IPS DF 19.7 (cell line): ENCODE results near the gene RRP1B.
"Not testable (repeated sequence)": the region's sequence is repeated elsewhere in the genome, so short reads cannot be mapped to it uniquely, and the experiment has no call there.

Source experiments
- DNase-seq: peaks from one replicate; pipeline ENCODE4 v3.0.0-alpha.2; 2013; ENCODE audit warnings: low read depth, low spot score

RRP1B gene

DNA sequence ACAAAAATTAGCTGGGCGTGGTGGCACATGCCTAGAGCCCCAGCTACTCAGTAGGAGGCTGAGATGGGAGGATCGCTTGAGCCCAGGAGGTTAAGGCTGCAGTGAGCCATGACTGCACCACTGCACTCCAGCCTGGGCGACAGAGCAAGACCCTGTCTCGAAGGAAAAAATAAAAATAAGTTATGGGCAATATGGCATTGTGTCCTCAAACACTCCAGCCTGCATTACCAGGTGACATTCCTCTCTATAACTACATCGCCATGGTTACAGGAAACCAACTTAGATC lies 40.1 kb downstream of the RRP1B start:
- DNase-seq, result not testable (repeated sequence)

DNA sequence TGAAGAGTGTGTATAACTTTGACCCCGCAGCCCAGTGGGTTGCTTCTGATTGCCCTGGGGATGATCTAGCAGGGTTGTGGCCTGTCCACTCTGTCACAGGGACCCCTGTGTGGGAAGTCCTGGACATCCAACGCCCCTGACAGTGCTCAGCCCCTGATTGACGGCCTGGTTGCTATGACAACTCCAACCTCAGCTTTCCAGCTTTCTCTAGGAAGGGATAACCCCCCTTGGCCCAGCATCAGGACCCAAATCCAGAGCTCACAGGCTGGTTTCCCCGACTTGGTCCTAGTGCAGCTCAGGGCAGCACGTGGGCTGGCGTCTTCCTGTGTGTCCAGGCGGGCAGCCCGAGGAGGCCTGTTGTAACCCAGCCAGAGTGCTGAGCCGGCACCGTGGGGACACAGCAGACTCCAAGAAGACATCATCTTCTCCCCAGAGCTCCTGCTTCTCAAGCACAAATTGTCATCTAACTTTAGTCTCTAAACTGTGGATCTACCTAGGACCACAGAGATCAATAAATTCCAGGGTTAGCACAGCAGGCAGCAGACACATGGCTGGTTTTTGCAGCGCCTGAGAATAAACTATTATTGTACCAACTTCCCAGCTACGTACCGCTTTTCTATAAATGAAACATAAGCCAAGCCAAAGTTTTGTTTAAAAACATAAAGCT lies 40.7 kb downstream of the RRP1B start:
- no peak for DNase-seq

DNA sequence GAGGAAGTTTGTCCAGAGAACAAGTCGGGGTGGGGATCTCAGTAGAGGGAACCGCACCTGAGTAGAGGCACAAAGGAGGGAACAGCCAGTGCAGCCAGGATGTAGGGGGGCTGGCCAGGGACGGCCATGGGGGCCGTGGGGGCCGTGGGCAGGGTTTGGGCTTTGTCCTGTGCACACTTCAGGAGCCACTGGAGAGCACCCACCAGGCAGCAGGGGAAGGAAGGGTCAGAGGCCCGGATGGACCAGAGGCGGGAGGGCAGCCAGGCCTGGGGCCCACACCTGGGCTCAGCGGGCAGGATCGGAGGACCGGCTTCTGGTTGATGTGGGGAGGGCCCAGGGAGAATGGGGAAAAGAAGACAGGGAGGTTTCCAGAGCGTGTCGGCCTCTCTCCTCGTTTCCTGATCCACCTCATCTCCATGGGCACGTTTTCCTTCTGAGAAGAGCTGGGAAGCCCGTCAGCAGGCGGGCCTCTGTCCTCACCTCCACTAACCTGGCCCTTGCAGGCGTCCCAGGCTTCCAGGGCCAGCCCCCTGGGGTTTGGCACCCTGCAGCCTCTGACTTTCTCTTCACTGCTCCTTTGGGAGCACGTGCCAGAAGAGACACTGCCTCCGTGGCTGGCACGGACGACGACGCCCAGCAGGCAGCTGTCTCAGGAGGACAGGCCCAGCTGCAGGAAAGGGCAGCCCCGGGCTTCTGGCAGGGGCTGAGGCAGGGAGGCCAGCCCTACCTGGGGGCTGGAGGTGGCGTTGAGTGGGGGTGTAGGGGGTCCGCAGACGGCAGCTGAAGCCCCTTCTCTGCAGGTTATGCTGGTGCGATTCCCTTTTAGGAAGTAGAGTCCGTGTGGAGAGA lies 42.8 kb downstream of the RRP1B start:
- no peak for DNase-seq

DNA sequence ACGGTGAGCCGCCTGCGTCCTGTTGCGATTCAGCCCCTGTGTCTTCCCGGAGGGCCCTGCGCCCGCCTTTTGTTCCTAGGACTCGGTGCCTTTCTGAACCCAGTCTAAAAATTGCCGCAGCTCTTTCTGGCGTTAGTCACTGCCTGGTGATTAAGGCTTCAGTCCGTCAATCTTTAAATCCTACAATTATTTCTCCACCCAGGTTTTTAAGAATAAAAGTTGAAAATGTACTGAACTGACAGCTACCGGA lies 43.4 kb downstream of the RRP1B start:
- DNase-seq, result no peak

DNA sequence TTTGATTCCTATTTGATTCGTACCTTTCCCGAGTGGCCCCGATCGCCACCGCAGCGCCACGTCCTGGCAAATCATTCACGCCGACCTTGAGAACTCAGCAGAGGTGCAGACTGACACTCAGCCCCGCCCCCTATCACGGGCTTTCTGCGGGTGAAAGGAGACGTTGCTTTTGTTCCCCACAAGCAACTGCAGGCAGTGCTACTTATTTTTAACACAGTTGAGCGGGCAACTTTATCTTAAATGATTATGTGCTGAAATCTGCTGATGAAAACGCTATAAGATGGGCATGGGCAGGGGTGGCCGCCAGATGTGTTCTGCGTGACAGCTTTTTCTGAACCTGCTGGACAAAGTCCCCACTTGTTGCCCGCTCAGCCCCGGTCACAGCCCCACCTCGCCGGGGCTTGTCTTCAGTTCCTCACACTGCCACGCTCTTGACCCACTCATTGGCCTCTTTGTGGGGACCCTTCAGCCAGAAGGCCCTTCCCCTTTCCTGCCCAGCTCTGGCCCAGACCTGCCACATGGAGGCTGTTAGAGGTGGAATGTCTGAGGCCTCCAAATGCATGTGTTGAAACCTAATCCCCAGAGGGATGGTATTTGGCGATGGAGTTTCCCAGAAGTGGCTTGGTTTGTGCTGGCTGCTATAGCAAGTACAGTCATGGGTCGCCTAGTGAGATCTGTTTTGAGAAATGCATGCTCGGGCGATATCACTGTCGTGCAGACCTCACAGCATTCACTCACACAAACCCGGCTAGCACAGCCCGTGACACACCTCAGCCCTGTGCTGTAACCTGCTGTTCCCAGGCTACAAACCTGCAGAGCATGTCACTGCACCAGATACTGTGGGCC lies 43.9 kb downstream of the RRP1B start:
- no peak for DNase-seq

DNA sequence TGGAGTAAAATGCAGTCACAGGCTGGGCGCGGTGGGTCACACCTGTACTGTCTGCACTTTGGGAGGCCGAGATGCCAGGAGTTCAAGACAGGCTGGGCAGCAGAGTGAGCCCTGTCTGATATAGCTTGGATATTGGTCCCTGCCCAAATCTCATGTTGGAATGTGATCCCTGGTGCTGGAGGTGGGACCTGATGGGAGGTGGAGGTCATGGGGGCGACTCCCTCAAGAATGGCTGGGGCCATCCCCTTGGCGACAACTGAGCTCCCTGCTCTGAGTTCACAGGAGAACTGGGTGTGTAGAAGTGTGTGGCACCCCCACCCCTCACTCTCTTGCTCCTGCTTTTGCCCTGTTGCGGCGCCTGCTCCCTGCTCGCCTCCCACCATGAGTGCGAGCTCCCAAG lies 48.1 kb downstream of the RRP1B start:
- no peak for DNase-seq

DNA sequence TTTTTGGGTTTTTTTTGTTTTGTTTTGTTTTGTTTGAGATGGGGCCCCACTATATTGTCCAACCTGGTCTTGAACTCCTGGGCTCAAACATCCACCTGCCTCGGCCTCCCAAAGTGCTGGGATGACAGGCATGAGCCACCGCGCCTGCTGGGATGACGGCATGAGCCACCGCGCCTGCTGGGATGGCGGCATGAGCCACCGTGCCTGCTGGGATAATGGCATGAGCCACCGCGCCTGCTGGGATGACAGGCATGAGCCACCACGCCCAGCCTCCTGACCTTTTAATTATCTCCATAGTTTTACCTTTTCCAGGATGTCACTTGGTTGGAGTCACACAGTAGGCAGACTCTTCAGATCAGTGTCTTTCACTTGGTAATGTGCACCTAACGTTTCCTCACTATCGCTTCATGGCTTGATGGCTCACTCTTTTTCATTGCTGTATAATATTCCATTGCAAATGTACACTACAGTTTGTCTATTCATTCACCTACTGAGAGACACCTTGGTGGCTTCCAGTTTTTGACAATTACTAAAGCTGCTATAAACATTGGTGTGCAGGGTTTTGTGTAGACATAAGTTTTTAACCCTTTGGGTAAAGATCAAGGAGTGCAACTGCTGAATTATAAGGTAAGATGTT lies 49.5 kb downstream of the RRP1B start:
- DNase-seq, result no peak

DNA sequence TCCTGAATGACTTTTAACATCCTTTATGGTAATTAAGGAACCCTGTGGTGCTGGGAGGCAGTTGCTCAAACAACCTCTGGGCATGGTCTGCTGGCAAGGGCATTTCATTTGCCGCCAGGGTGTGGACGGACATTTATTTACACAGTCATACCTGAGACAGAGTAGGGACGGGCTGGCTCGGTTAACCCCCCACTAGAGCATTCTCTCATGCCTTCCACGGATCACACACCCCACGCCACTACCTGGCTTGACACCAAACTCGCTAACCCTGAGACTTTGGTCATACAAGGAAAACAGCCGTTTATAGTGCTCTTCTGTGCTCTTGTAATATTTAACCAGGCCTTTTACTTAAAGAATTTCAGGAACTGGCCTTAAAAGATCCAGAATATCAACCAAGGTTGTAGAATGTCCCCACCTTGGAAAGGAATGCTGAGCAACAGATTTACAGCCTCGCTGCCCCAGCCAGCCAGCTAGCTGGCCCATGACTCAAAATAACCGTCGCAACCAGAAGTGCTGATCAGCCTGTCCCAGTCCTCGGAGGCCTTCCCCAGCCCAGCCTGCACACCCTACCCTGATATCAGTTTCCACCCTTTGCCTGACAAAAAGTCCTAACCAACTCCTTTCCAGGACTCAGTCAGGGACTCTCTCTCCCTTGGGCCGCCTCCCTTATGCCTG lies 53.0 kb downstream of the RRP1B start:
- DNase-seq, result no peak

DNA sequence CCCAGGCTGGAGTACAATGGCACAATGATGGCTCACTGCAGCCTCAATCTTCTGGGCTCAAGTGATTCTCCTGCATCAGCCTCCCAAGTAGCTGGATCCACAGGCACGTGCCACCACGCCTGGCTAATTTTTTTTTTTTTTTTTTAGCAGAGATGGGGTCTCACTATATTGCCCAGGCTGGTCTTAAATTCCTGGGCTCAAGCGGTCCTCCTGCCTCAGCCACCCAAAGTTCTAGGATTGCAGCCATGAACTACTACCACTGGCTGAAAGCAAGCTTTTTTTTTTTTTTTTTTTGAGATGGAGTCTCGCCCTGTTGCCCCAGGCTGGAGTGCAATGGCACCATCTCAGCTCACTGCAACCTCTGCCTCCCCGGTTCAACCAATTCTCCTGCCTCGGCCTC lies 53.8 kb downstream of the RRP1B start:
- DNase-seq, result not testable (repeated sequence)

DNA sequence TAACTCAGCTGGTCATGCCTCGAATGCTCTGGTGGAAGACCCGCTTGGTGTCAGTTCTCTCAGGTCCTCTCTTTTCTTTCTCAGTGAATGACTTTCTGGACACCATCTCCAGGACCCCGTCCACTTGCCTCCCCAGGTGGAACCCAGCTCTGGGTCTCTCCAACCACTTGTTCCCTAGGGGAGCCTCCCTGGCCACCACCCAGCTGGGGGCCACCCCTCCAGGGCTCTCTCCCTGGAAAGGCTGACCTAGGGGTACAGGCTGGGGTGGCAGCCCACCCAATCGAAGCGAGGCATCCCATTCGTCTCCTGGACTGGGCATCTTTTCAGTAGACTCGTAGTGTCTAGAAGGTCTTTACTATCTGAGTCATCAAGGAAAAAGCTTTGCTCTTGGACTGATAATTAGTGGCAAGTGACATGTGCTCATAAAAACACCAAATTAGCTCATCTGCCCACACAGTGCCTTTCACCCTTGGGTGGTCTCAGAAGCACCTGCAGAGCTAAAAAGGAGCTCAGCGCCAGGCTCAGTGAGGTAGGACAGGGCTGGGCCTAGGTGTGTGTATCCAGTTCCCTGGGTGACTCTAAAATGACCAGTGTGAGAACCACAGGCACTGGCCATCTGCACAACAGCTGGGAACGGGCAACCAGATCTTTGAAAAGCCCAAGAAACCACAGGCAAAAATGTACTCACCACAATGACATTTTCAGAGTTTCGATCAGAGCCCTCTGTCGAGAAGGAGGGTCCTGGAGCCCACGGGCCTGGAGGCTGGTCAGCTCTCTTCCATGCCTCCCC lies 57.2 kb downstream of the RRP1B start:
- DNase-seq, result no peak

DNA sequence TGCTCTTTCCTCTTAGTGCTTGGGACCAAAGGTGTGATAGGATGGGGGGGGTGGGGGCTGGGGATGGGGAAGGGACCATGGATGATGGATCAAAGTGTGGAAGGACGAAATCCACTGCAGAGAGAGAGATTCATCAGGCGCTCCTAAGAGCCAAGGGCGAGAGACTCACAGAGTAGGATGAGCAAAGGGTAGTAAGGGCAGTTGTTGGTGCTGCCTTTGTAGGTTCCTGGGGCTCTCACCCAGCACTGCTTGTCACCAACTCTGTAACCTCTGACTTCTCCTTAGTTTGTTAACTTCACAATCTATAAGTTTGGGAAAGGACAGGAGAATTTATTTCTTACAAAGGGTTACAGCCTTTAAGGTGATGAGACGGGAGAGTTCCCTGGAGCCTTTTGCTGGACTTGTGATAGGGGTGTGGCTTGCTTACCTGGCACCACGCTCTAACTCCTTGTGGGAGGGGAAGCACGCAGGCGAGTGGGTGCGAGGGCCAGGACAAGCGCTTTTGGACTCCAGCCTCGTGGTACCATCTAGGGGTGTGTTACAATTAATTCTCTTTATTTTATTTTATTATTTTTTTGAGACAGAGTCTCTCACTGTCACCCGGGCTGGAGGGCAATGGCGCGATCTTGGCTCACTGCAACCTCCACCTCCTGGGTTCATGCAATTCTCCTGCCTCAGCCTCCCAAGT lies 58.0 kb downstream of the RRP1B start:
- DNase-seq, result no peak

DNA sequence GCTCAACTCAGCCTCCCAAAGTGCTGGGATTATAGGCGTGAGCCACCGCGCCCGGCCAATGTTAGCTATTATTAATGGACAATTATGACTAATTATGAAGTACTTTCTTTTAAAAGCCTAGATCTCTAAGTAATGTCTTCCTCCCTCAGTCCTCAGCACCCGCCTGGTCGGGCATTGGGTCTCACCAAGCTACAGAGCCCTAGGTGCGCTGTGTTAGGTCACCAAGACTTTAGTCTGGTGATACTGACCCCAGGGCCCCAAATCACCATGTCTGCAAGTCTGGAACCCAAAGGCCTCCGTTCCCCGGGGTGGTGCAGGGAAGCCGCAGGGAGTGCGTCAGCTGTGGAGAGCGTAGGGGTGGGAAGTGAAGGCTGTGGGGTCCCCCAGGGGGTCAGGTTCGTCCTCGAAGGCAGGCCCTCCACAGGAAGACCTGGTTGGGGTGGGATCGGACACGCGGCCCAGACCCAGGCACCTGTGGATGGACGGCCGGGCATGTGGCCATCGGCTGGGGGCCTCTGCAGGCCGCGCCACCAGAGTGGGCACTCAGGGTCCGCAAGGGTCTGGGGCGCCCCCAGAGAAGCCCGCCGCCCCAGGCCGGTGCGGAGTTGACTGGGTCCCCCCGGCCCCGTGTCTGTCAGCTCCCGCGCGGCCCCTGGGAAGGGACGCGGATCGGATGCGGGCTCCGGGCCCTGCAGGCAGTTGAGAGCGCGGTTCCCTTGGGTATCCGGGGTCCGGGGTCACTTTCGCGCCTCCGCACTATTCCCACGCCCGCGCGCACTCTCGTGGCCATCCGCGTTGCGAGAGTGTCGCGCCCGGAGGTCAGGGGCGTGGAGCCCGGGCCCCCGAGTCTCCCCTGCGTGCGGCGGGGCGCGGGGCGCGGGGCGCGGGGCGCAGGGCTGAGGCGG lies 58.9 kb downstream of the RRP1B start:
- DNase-seq, result no peak

DNA sequence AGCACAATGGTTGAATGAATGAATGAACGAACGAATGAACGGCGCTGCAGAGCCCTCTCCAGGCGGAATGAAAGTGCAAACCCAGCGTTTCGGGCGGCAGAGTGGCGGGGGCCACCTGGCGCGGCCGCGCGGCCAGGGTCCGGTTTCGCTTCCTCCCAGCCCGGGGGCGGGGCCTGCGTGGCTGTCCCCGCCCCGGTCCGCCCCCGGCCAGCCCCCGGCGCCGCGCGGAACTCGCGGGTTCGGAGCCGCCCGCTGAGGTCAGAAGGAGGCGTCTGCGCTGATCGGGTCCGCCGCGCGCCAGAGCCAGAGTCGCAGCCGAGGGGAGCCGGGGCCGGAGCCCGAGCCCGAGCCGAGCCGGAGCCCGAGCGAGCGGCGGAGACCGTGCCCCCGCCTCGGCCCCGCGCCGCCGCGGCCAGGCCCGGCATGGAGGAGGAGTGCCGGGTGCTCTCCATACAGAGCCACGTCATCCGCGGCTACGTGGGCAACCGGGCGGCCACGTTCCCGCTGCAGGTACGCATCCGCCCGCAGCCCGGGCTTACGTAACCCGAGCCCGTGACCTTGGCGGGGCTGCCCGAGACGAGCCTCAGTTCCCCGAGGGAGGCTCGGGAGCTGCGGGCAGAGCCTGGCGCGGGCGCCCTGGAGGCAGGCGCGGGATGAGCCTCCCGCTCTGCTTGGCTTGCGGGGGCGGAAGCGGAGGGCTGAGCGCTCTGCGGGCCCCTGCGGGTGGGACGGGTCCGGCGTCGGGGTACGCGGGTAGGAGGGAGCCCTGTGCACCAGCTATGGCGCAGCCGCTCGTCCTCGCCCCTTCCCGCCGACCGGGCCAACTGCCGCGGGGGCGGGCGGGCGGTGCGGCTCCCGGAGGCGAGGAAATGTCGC lies 59.8 kb downstream of the RRP1B start, which contains the start of gene PDXK:
PDXK (plus strand) TSS at position 258 of the 876 bp plus-strand sequence; CDS start at position 424, 166 bp downstream.
- DNase-seq, result no peak

DNA sequence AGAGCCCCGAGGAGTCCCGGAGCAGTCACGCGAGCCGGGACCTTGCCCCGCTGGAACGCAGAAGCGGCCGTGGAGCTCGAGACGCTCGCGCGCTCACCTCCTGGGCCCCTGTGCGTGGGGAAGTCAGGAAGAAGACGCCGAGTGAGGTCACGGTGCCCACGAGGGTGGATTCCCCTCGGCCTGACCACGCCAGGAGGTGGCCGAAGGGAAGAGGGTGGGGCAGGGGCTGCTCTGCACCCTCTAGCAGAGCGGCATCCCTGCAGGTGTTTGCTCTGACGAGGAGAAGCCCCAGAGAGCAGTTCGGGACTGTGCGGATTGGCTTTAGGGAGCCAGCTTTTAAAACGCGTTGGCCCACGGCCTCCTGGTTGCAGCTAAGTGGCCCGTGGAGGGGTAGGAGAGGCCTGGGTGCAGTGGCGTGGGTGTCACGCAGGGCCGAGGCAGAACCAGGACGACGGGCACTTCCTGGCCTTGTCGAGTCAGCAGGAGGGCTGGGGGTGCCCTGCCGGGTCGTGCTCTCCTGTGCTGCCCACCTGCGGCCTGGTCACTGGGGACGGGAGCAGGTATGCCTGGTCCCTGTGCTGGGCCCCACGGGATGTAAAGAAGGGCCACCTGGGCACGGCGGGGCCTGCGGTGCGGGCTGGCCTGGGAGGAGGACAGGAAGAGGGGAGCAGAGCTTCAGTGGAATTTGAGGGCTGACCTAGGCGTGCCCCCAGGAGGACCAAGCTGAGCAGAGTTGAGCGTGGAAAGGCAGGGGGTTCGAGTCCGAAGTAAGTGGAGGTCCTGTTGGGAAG lies 60.6 kb downstream of the RRP1B start:
- DNase-seq, result no peak

DNA sequence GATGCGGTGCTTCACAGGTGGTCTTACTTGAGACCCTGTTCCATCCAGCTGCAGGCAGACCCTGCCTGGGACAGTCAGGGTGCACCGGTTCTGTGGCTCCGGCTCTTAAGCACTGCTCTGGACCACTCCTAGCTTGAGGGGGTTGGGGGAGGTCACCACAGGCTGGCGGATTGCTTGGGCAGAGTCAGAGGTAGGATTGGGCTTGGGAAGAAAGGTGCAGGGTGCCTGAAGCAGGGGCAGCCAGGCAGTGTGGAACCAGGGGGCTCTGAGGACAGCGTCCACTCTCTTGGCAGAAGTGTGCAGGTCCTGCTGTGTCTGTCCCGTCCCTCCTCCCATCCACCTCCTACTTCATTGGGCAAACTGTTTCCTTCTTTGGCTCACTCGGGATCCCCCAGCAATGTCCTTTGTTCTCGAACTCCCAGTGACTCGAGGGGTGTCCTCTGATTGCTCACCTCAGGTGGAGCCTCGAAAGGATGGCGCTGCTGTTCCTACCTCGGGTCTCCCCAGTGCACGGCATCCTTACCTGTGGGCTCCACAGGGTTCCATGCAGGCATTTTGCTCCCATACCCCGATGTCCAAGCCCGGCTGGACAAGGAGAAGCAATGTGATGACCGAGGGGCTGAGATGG lies 61.3 kb downstream of the RRP1B start:
- no peak for DNase-seq

DNA sequence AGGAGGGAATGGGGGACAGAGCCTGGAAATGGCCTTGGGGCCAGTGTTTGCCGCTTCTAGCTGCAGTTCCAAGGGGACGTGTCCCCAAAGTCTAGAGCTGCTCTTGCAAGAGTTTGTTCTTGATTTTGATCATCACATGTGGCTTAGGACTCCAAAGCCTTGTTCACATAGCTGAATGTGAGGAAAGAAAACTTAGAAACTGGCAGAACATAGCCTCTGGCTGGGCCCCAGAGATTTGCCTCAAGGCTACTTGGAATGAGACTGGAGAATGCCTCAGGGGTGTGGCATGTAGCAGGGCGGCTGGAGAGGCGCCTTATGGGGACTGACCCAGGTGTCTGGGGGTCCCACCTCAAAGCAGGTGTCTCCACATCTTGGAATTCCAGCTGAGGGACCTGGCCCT lies 61.8 kb downstream of the RRP1B start:
- DNase-seq, result no peak

DNA sequence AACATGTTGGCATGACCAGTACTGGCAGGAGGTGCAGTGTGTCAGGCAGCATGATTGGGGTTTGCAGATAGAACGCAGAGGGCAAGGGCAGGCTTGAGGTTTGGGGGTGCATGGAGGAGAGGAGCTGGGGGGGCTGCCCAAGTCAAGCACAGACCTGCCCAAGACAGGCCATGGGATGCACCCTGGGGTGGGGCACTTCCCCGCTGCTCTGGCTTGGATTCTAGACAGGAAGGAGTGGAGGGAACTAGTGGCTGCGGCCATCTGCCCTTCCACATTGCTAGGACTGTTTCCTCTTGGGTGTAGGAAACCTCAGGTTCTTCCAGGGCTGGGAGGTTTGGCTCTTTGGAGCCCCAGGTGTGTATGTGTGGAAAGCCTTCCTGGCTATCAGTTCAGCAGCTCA lies 62.6 kb downstream of the RRP1B start:
- no peak for DNase-seq
